HG02623 (cell line): ENCODE measurements around the gene SLC35F1.
"Not testable (repeated sequence)": the region's sequence is repeated elsewhere in the genome, so short reads cannot be mapped to it uniquely, and the experiment has no call there.

ENCODE experiments used
- ATAC-seq: cut with Tn5 transposase; IDR thresholded peaks from one replicate; pipeline ENCODE4 v1.9.1; 2021; ENCODE audit warnings: moderate library complexity; ENCODE audit not compliant: unreplicated experiment

SLC35F1 gene

GRCh38 chr6:117989086-117989485, 82.0 kb downstream of the SLC35F1 start:
- no peak for ATAC-seq

DNA sequence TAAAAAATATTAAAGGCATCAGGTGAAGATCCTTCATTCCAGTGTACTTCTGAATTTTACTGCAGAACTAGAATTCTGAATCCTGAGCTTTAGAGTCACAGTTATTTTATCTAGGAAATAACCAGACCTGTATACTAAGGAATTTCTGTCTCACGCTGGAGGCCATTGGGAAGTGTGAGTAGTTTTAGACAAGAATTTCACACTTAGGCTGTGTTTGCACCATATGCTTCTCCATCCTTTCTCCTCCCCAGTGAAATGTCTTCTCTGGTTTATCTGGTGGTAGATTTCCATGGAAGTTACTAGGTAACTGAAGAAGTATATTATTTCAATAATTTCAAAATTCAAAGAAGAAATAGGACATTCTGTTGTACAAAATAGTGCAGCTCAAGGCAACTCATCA, 83.1 kb downstream of the SLC35F1 start:
- ATAC-seq, result no peak

- no peak for ATAC-seq
These were observed 85.8 kb downstream of the SLC35F1 start for GRCh38 chr6:117992856-117993255.

- ATAC-seq, result no peak
These were observed 105.9 kb downstream of the SLC35F1 start for GRCh38 chr6:118012944-118013343.

GRCh38 chr6:118016532-118016931, 109.5 kb downstream of the SLC35F1 start:
- no peak for ATAC-seq

- ATAC-seq, result no peak
These were observed 110.3 kb downstream of the SLC35F1 start for GRCh38 chr6:118017301-118017848.

DNA sequence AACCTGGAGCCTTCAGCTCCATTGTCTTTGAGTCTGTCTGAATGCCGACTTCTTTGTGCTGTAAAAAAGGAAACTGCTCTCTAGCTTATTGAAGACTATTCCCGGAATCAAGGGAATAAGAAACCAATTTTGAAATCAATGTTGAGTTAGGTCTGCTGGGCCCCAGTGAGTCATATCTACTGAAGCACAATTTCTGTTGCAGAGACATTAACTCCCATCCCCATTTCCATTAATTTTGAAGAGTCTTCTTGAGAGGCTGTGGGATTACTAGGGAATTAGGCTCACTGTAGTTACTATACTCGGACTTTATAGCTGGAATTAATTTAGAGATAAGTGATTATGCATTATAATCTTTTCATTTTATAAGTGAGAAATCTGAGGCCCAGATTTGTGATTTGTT, 116.7 kb downstream of the SLC35F1 start:
- ATAC-seq, result no peak

- no peak for ATAC-seq
These were observed 122.9 kb downstream of the SLC35F1 start for GRCh38 chr6:118029967-118030366.

DNA sequence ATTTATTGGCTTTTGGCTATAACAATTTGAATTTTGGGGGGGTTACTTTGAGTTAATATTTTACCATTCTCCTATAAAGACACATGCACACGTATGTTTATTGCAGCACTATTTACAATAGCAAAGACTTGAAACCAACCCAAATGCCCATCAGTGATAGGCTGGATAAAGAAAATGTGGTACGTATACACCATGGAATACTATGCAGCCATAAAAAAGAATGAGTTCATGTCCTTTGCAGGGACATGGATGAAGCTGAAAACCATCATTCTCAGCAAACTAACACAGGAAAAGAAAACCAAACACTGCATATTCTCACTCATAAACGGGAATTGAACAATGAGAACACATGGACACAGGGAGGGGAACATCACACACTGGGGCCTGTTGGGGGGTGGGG, 130.4 kb downstream of the SLC35F1 start:
- ATAC-seq, result not testable (repeated sequence)

DNA sequence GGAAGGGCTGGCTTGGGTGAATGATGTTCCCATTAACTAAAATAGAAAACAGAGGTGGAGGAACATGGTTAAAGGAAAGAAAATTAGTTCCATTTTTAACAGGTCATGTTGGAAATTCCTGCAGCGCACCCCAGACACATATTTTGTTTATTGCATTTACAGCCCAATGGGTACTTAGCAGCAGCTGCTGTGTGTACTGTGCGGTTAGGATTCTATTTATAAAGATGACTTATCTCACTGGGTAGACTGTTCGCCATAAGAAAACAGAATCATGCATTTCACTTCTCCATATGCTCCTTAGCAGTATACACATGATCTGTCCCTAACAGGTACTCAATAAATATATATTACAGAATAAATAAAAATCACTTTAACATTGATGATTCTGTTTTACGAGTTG, 135.8 kb downstream of the SLC35F1 start:
- ATAC-seq, result no peak

- no peak for ATAC-seq
These were observed 137.2 kb downstream of the SLC35F1 start for GRCh38 chr6:118044275-118044674.

GRCh38 chr6:118054082-118054481, 147.0 kb downstream of the SLC35F1 start:
- no peak for ATAC-seq

GRCh38 chr6:118061666-118062065, 154.6 kb downstream of the SLC35F1 start:
- no peak for ATAC-seq

GRCh38 chr6:118080547-118080946, 173.5 kb downstream of the SLC35F1 start:
- ATAC-seq, result no peak

DNA sequence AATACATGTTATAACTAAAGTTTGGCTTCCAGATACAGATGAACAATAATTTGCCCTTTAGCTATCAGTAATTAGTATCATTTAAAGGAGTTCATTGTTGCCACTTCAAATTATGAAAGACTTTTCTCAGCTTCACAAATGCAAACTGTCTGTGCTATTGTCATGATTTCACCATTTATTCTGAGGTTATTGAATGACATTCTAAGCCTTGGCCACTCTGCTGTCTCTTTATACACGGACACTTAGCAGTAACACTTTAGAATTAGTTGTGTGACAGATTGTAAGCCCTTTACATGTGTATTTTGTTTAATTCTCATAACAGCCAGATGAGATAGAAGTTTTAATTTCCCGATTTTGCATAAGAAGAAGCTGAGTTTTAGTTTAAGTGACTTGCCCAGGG, 176.6 kb downstream of the SLC35F1 start:
- no peak for ATAC-seq

DNA sequence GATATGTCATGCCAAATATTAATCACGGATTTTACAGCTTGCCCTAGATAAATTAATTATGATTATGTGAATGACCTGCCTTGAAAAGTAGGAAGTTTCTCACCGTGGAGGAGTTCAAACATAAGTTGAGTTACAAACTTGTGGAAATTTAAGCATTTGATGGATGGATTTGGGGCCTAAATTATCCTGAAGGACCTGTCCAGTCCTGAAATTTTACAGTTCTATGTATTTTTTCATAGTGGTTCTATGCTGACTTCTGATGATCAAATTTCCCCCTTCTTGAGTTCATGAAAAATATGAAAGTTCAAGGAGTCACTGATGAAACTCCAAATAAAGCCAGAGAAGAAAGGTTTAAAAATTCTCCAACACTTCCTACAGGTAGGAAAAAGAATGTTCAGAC, 178.6 kb downstream of the SLC35F1 start:
- no peak for ATAC-seq

GRCh38 chr6:118086159-118086558, 179.1 kb downstream of the SLC35F1 start:
- no peak for ATAC-seq

DNA sequence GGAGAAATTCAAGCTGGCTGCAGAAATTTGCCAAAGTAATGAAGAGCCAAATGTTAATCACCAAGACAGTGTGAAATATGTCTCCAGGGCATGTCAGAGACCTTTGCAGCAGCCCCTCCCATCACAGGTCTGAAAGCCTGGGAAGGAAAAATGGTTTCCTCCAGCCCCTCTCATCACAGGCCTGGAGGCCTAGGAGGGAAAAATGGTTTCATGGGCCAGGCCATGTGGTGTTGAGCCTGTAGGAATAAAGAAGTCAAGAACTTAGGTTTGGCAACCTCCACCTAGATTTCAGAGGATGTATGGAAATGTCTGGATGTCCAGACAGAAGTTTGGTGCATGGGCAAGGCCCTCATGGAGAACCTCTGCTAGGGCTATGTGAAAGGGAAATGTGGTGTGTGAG, 185.0 kb downstream of the SLC35F1 start:
- no peak for ATAC-seq

DNA sequence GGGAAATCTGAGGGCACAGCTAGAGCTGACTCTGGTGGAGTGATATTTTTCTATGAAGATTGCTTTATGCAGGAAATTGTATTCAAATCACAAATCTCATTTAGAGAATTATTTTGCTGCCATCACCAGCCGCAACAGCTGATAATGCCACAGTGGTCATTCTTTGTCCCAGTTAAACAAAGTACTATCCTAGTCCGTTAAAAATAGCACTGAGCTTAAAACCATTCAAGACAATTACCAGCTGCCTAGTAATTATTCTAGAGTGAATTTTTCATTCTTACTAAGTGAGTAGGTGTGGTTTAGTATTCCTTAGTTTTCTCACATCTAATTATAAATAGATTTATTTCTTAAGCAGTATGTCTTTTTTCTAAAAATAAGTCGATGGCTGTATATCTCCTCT, 190.5 kb downstream of the SLC35F1 start:
- no peak for ATAC-seq

DNA sequence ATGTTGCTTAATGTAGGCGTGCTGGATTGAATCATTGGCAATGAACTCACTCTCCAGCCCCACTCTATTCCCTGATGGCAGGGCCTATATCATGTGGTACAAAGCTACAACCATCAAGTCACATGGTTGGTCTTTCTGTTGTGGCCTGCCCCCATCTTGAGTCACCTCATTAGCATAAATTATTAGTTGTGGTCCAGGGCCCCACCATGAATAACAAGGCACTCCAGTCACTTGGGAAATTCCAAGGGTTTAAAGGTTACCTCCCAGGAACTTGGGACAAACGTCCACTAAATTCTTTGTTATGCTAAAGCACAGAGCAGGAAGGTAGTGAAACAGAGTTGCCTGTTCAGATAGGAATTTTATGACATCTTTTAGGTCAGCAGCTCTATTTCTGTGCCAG, 193.7 kb downstream of the SLC35F1 start:
- ATAC-seq, result no peak

DNA sequence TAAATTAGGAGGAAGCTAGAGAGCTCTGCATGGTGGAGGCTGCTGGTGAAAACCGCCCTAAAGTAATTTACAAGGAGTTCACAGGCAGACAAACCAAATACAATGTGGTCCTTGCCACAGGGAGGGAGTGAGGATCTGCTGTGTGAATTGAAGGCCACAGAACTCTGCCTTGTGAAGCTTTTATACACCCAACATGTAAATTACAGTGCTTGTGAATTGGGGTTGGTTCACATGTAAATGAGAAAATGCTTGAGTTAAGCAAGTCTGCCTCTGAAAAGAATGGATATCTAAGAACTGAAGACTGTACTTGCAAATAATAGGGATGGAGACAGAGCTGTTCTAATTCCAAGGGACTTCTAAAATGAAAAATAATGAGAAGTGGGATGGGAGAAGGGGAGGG, 194.2 kb downstream of the SLC35F1 start:
- ATAC-seq, result no peak

- no peak for ATAC-seq
These were observed 194.8 kb downstream of the SLC35F1 start for GRCh38 chr6:118101831-118102345.

- ATAC-seq, result no peak
These were observed 195.3 kb downstream of the SLC35F1 start for GRCh38 chr6:118102401-118102800.
